ENCODE measurements around the gene MYL12B. TPM values are rescaled to one million over a fixed set of nuclear protein-coding genes. Genes with fewer than 3 reads are reported as not detected.

The MYL12B gene
- total RNA-seq, 1 donor = 415 TPM

DNA sequence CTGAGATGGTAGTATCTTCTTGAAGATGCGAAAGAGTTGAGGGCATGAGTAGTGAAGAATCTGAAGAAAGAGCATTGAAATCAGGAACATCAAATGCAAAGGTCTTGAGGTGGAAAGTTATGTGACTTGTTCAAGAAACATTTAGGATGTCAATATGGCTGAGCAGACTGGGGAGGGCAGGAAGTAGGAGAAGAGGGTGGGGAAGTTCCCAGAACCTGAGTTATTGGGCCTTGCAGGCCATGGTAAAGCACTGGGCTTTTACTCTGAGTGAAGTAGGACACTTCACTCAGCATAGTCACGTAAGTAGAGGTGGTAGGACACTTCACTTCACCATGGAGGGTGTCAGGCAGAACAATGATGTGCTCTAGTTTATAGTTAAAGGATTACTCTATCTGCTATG lies 26.1 kb upstream of the MYL12B start:
- DNase-seq (ENCODE audit: low read depth) = no peak
- H3K4me3 ChIP-seq (ENCODE audit: low read depth, low read length) = no peak overlapping the region
- TF ChIP-seq, protein P1, sequence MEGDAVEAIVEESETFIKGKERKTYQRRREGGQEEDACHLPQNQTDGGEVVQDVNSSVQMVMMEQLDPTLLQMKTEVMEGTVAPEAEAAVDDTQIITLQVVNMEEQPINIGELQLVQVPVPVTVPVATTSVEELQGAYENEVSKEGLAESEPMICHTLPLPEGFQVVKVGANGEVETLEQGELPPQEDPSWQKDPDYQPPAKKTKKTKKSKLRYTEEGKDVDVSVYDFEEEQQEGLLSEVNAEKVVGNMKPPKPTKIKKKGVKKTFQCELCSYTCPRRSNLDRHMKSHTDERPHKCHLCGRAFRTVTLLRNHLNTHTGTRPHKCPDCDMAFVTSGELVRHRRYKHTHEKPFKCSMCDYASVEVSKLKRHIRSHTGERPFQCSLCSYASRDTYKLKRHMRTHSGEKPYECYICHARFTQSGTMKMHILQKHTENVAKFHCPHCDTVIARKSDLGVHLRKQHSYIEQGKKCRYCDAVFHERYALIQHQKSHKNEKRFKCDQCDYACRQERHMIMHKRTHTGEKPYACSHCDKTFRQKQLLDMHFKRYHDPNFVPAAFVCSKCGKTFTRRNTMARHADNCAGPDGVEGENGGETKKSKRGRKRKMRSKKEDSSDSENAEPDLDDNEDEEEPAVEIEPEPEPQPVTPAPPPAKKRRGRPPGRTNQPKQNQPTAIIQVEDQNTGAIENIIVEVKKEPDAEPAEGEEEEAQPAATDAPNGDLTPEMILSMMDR (IDR thresholded peaks at IDR 0.05; ENCODE audit: insufficient read depth, low read length) = no peak

DNA sequence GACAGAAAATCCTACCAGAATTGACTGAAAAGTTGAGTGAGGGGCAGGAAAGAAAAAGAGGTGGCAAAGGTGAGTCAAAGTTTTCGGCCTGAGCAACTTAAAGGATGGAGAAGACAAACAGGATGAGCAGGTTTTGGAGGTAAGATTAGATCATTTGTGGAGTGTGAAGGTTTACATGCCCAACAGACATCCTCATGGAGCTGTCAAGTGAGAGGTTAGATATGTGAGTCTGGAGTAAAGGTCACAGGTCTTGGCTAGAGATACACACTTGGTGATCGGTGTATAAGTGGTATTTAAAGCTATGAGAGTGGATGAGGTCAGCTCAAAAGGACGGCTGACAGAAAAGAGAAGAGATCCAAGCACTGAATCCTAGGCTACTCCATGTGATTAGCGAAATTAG lies 25.5 kb upstream of the MYL12B start:
- TF ChIP-seq, protein P1 (IDR thresholded peaks at IDR 0.05; ENCODE audit: insufficient read depth, low read length) = no peak
- DNase-seq (ENCODE audit: low read depth) = no peak
- H3K4me3 ChIP-seq (ENCODE audit: low read depth, low read length) = no peak overlapping the region

DNA sequence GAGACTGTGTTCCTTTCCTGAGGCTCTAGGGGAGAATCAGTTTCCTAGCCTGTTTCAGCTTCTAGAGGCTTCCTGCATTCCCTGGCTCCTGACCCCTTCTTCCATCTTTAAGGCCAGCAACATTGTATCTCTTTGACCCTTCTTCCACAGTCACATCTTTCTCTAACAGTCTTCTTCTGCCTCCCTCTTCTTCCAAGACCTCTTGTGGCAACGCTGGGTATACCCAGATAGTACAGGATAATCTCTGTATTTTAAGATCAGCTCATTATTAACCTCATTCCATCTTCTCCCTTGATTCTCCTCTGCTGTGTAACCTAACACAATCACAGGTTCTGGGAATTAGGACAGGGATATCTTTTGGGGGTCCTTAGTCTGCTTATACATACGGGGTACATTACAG lies 23.2 kb upstream of the MYL12B start:
- H3K4me3 ChIP-seq (ENCODE audit: low read depth, low read length) = no peak overlapping the region
- DNase-seq (ENCODE audit: low read depth) = no peak
- TF ChIP-seq, protein P1 (IDR thresholded peaks at IDR 0.05; ENCODE audit: insufficient read depth, low read length) = peak; percentile 28

DNA sequence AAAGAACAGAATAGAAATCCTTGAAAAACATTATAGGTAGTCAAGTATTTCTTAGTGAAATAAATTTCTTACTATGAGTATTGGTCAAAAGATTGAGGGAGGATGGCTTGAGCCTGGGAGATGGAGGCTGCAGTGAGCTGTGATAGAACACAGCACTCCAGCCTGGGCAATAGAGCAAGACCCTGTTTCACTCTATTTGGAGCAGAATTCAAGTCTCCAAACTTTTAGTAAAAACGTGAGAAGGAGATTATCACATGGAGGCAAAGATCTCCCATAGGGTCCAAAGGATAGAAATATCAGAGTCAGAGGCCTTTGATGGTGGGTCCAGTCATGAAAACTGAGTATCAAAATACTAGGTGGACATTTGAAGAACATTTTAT lies 16.8 kb upstream of the MYL12B start:
- no peak for DNase-seq (ENCODE audit: low read depth)
- TF ChIP-seq, protein P1 (IDR thresholded peaks at IDR 0.05; ENCODE audit: insufficient read depth, low read length) = no peak
- H3K4me3 ChIP-seq (ENCODE audit: low read depth, low read length) = peak overlapping the region; percentile 93

DNA sequence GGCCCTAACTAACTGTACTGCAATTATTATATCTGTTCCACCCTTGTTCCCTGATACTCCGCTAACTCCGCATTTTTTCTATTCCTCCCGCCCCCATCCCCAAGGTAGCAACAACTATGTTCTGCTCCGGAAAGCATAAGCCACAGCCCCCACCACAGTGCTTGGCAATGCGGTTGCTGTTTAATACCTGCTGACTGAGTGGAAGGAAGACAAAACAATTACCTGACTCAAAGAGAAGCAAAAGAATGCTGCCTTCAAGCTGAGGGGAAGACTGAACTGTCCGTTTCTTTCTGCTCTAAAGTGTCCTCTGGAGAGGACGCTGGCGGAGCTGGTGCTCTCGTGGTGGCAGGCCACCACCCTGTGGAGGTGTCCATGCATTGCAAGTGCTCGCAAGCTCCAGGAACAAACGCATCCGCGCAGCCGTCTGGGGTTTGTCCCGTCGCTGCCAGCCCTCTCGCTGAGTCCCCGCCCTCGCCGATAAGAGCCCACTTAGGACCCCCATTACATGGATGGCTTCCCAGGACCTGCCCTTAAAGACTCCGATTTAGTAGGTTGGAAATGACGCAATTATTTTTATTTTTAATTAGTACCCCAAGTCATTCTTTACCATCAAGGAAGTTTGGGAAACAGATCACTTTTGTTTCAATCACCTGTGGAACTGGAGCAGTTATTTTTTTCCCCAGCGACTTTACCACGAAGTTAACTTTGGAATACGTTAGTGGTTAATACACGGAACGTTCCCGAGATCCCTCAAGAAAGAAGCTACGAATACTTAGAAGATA lies 15.9 kb upstream of the MYL12B start:
- peak; percentile 87 for DNase-seq (ENCODE audit: low read depth)
- H3K4me3 ChIP-seq (ENCODE audit: low read depth, low read length) = peak overlapping the region; percentile 93
- TF ChIP-seq, protein P1 (IDR thresholded peaks at IDR 0.05; ENCODE audit: insufficient read depth, low read length) = peak; percentile 93

DNA sequence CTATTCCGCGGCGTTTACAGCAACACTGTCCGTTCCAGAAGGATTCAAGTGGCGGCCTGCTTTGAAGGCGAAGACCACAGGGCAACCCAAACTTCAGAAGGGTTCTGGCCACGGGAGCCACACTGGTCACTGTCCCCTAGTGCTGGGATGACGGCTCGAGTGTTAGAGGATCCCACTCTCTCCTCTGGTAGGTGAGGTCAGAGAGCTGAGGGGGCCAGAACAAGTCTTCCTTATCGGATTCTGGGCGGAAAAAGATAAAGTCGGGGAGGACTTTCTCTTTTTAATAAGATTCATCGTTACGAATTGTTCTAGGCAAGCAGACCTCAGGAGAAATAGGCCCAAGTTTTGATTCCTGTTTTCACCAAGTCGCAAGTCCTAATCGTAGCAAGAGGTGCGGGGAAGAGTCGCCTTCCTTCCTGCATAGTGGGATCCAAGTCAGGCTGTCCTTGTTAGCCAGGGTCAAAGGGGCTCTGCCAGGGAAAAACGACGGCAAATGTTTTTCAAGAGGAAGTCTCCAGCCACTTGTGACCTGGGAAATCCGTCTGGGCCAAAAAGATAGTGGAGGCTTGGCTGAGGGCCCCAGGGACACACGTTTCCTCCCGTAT lies 15.2 kb upstream of the MYL12B start:
- peak overlapping the region; percentile 93 for H3K4me3 ChIP-seq (ENCODE audit: low read depth, low read length)
- peak; percentile 44 for DNase-seq (ENCODE audit: low read depth)
- TF ChIP-seq, protein P1 (IDR thresholded peaks at IDR 0.05; ENCODE audit: insufficient read depth, low read length) = no peak

Measured in fibroblast of the aortic adventitia (primary cell).